ENCODE results near the gene TRMT2A.

- TF ChIP-seq, protein P1, sequence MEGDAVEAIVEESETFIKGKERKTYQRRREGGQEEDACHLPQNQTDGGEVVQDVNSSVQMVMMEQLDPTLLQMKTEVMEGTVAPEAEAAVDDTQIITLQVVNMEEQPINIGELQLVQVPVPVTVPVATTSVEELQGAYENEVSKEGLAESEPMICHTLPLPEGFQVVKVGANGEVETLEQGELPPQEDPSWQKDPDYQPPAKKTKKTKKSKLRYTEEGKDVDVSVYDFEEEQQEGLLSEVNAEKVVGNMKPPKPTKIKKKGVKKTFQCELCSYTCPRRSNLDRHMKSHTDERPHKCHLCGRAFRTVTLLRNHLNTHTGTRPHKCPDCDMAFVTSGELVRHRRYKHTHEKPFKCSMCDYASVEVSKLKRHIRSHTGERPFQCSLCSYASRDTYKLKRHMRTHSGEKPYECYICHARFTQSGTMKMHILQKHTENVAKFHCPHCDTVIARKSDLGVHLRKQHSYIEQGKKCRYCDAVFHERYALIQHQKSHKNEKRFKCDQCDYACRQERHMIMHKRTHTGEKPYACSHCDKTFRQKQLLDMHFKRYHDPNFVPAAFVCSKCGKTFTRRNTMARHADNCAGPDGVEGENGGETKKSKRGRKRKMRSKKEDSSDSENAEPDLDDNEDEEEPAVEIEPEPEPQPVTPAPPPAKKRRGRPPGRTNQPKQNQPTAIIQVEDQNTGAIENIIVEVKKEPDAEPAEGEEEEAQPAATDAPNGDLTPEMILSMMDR (IDR thresholded peaks at IDR 0.05; ENCODE audit: insufficient read depth, low read length) = no peak
- TF ChIP-seq POLR2AphosphoS5 (IDR thresholded peaks at IDR 0.05; ENCODE audit: low read depth) (no peak), GABPA (IDR thresholded peaks at IDR 0.05; ENCODE audit: low read depth) (no peak), REST (IDR thresholded peaks at IDR 0.05; ENCODE audit: insufficient replicate concordance, low read depth) (no peak)
These were observed 41.5 kb upstream of the TRMT2A start for GRCh38 chr22:20158391-20159036.
